IPS-11a (cell line): Measurements from ENCODE around the gene HAUS1.

Experiments
- H3K4me3 ChIP-seq: one replicate; pipeline ENCODE4 v1.5.1; 2013; ENCODE audit warnings: low read depth, low read length, control low read depth

HAUS1 gene

GRCh38 chr18:46104128-46104911, at the start of gene HAUS1:
Gene HAUS1, plus strand, starts transcription at chr18:46104385. Its CDS starts 27 bp downstream, at chr18:46104412.
- H3K4me3 ChIP-seq, result peak within 1 kb of the TSS; percentile 83

GRCh38 chr18:46054956-46055837, 49.0 kb upstream of the HAUS1 start:
- H3K4me3 ChIP-seq, result no peak overlapping the region

GRCh38 chr18:46055838-46056230, 48.4 kb upstream of the HAUS1 start:
- no peak overlapping the region for H3K4me3 ChIP-seq

- H3K4me3 ChIP-seq, result no peak overlapping the region
Measured at GRCh38 chr18:46060359-46060841, 43.8 kb upstream of the HAUS1 start.

- no peak overlapping the region for H3K4me3 ChIP-seq
Measured at GRCh38 chr18:46061387-46061786, 42.8 kb upstream of the HAUS1 start.

GRCh38 chr18:46061796-46062195, 42.4 kb upstream of the HAUS1 start:
- H3K4me3 ChIP-seq, result no peak overlapping the region

- H3K4me3 ChIP-seq, result no peak overlapping the region
Measured at GRCh38 chr18:46062781-46063180, 41.4 kb upstream of the HAUS1 start.

- no peak overlapping the region for H3K4me3 ChIP-seq
Measured at GRCh38 chr18:46067438-46068007, 36.7 kb upstream of the HAUS1 start.

- no peak overlapping the region for H3K4me3 ChIP-seq
Measured at GRCh38 chr18:46068763-46069162, 35.4 kb upstream of the HAUS1 start.

GRCh38 chr18:46069524-46069923, 34.7 kb upstream of the HAUS1 start:
- no peak overlapping the region for H3K4me3 ChIP-seq

GRCh38 chr18:46070232-46070631, 34.0 kb upstream of the HAUS1 start:
- no peak overlapping the region for H3K4me3 ChIP-seq

GRCh38 chr18:46070815-46071652, 33.2 kb upstream of the HAUS1 start:
- peak overlapping the region; percentile 67 for H3K4me3 ChIP-seq

- H3K4me3 ChIP-seq, result peak within 1 kb of the TSS; percentile 67
Measured at GRCh38 chr18:46071653-46072375, 32.4 kb upstream of the HAUS1 start, which contains the start of gene PSTPIP2. Gene PSTPIP2, minus strand, starts transcription at chr18:46072260. Its CDS starts 72 bp downstream, at chr18:46072188.

- peak overlapping the region; percentile 67 for H3K4me3 ChIP-seq
Measured at GRCh38 chr18:46072376-46072867, 31.8 kb upstream of the HAUS1 start.

GRCh38 chr18:46072959-46073358, 31.2 kb upstream of the HAUS1 start:
- H3K4me3 ChIP-seq, result no peak overlapping the region

GRCh38 chr18:46073474-46074331, 30.5 kb upstream of the HAUS1 start:
- no peak overlapping the region for H3K4me3 ChIP-seq

GRCh38 chr18:46079336-46079735, 24.8 kb upstream of the HAUS1 start:
- H3K4me3 ChIP-seq, result no peak overlapping the region

GRCh38 chr18:46080156-46080555, 24.0 kb upstream of the HAUS1 start:
- no peak overlapping the region for H3K4me3 ChIP-seq

- no peak overlapping the region for H3K4me3 ChIP-seq
Measured at GRCh38 chr18:46084431-46084830, 19.8 kb upstream of the HAUS1 start.
